ENCODE data around the gene TTLL3. TPM values are rescaled to one million over a fixed set of nuclear protein-coding genes. Genes with fewer than 3 reads are reported as not detected.

TTLL3 gene
- total and polyA plus RNA-seq, 2 donors (not counting 3 experiments of a cell fraction or from before 2014, with no cell fraction given) = 43.5 to 65.2 TPM

DNA sequence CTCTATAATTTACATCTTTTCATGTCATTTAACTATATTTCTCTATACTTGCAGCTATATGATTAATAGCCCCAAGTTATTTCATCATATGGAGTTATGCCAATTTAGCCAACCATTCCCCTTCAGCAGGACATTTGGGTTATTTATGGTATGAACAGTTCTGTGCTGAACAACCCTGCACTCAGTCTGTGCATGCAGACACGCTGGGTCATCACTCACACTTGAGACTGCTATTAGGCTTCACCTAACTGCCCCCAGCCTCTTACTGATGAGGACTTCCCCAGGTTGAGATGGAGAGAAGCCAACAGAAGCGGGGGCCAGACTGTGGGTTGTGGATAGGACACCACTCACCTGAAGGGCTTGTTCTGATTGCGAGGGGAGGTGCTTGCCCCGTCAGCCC lies 25.1 kb upstream of the TTLL3 start:
- no TSS peak for BruUV-seq (replicated peaks)
- dilution Hi-C loops (cut with MboI; ENCODE audit: extremely low pct_ligation_motif_present, low sequenced_read_pairs) (no loop called here), intact Hi-C loops (cut with micrococcal nuclease) (no loop called here)
- CTCF ChIA-PET = no interaction called here
- no peak for DNase-seq (ENCODE audit: low read depth, low spot score)
- Histone ChIP-seq H3K36me3 (ENCODE audit: control insufficient read depth in 2 of 2, extremely low read depth in 1 of 2, insufficient read depth in 2 of 2, low read length in 2 of 2) (peaks cover 0 to 7% of the 10 kb centered on the region in 2 experiments), H3K9me3 (replicated peaks; ENCODE audit: control insufficient read depth, insufficient read depth, low read length) (no peaks in the 10 kb centered on the region), H3K79me2 (ENCODE audit: control insufficient read depth, insufficient read depth, low read length) (no peaks in the 10 kb centered on the region), H3K9me1 (replicated peaks; ENCODE audit: control insufficient read depth, extremely low read depth, insufficient read depth, low read length) (no peaks in the 10 kb centered on the region), H3K9ac (replicated peaks; ENCODE audit: extremely low read depth, insufficient read depth, low read length) (no peak overlapping the region), H3K4me1 (ENCODE audit: control insufficient read depth, extremely low read depth, insufficient read depth, low read length) (no peaks in the 10 kb centered on the region), H3K27me3 (ENCODE audit: control insufficient read depth in 2 of 2, insufficient read depth in 2 of 2, low read length in 2 of 2) (no peaks in the 10 kb centered on the region), H3K4me3 (replicated peaks in 1 of 3; ENCODE audit: insufficient read depth in 1 of 3, low read depth in 1 of 3, low read length in 3 of 3) (no peak overlapping the region), H2AFZ (ENCODE audit: low read depth, low read length) (no peak overlapping the region), H3K27ac (ENCODE audit: insufficient read depth, low read depth, low read length) (no peak overlapping the region), H4K20me1 (replicated peaks; ENCODE audit: control insufficient read depth, extremely low read depth, insufficient read depth, low read length) (no peaks in the 10 kb centered on the region), H3K4me2 (ENCODE audit: insufficient read depth, low read length) (no peak overlapping the region)
- FAIRE-seq = no peak
- POLR2A ChIA-PET = no interaction called here
- TF ChIP-seq FOS (IDR thresholded peaks at IDR 0.05; ENCODE audit: borderline replicate concordance, insufficient read depth, low read length) (no peak), MYC (IDR thresholded peaks at IDR 0.05; ENCODE audit: low read depth, low read length) (no peak), JUN (IDR thresholded peaks at IDR 0.05; ENCODE audit: borderline replicate concordance, insufficient read depth, insufficient read length, low read depth) (no peak), EZH2 (IDR thresholded peaks at IDR 0.05; ENCODE audit: borderline replicate concordance, low read depth, low read length, severe bottlenecking) (no peak), GATA2 (IDR thresholded peaks at IDR 0.05; ENCODE audit: insufficient read depth, insufficient read length, low read depth, low read length) (no peak)
- TF ChIP-seq, protein P1, sequence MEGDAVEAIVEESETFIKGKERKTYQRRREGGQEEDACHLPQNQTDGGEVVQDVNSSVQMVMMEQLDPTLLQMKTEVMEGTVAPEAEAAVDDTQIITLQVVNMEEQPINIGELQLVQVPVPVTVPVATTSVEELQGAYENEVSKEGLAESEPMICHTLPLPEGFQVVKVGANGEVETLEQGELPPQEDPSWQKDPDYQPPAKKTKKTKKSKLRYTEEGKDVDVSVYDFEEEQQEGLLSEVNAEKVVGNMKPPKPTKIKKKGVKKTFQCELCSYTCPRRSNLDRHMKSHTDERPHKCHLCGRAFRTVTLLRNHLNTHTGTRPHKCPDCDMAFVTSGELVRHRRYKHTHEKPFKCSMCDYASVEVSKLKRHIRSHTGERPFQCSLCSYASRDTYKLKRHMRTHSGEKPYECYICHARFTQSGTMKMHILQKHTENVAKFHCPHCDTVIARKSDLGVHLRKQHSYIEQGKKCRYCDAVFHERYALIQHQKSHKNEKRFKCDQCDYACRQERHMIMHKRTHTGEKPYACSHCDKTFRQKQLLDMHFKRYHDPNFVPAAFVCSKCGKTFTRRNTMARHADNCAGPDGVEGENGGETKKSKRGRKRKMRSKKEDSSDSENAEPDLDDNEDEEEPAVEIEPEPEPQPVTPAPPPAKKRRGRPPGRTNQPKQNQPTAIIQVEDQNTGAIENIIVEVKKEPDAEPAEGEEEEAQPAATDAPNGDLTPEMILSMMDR (IDR thresholded peaks at IDR 0.05; ENCODE audit: extremely low read depth in 1 of 2, insufficient read depth in 1 of 2, low read depth in 1 of 2, low read length in 2 of 2) = no peak

DNA sequence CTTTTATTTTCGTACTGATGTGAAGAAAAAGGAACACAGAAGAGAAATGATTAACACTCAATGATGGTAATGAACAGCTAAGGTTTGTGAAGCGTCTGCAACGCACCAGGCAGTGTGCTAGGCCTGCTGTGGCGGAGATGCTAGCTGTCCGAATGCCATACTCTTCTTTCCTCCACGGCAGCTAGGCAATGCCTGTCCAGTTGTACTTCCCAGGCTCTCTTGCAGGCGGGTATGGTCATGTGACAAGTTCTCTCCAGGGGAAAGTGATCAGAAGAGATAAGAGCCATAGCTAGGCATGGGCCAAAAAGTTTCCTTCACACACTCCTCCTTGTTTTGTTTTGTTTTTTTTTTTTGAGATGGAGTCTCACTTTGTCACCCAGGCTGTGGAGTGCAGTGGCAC lies 24.5 kb upstream of the TTLL3 start:
- Histone ChIP-seq H3K27ac (ENCODE audit: insufficient read depth, low read depth, low read length) (no peak overlapping the region), H3K9me3 (replicated peaks; ENCODE audit: control insufficient read depth, insufficient read depth, low read length) (no peaks in the 10 kb centered on the region), H3K9me1 (replicated peaks; ENCODE audit: control insufficient read depth, extremely low read depth, insufficient read depth, low read length) (no peaks in the 10 kb centered on the region), H3K4me1 (ENCODE audit: control insufficient read depth, extremely low read depth, insufficient read depth, low read length) (no peaks in the 10 kb centered on the region), H3K4me3 (replicated peaks in 1 of 3; ENCODE audit: insufficient read depth in 1 of 3, low read depth in 1 of 3, low read length in 3 of 3) (no peak overlapping the region), H3K79me2 (ENCODE audit: control insufficient read depth, insufficient read depth, low read length) (no peaks in the 10 kb centered on the region), H3K9ac (replicated peaks; ENCODE audit: extremely low read depth, insufficient read depth, low read length) (no peak overlapping the region), H3K27me3 (ENCODE audit: control insufficient read depth in 2 of 2, insufficient read depth in 2 of 2, low read length in 2 of 2) (no peaks in the 10 kb centered on the region), H4K20me1 (replicated peaks; ENCODE audit: control insufficient read depth, extremely low read depth, insufficient read depth, low read length) (no peaks in the 10 kb centered on the region), H3K36me3 (ENCODE audit: control insufficient read depth in 2 of 2, extremely low read depth in 1 of 2, insufficient read depth in 2 of 2, low read length in 2 of 2) (peaks cover 0 to 7% of the 10 kb centered on the region in 2 experiments), H3K4me2 (ENCODE audit: insufficient read depth, low read length) (no peak overlapping the region), H2AFZ (ENCODE audit: low read depth, low read length) (no peak overlapping the region)
- TF ChIP-seq, protein P1 (IDR thresholded peaks at IDR 0.05; ENCODE audit: extremely low read depth in 1 of 2, insufficient read depth in 1 of 2, low read depth in 1 of 2, low read length in 2 of 2) = no peak
- FAIRE-seq = no peak
- POLR2A ChIA-PET = no interaction called here
- CTCF ChIA-PET = interaction anchor here (0.7 kb wide), 1 partner anchor 523 kb away, joined by 3 read pairs; no protein-coding TSS in a partner anchor
- dilution Hi-C loops (cut with MboI; ENCODE audit: extremely low pct_ligation_motif_present, low sequenced_read_pairs) = no loop called here
- no peak for DNase-seq (ENCODE audit: low read depth, low spot score)
- BruUV-seq (replicated peaks) = no TSS peak
- intact Hi-C loops (cut with micrococcal nuclease) = no loop called here

Measured in endothelial cell of umbilical vein (primary cell).